Transverse colon (tissue), 4 donors: ENCODE results near the gene DMRT2. TPM values are rescaled to one million over a fixed set of nuclear protein-coding genes. Genes with fewer than 3 reads are reported as not detected.
A peak's percentile ranks its signal among the peaks of the same experiment; 100 is the strongest.

Experiments
- DNase-seq: peaks from one replicate; pipeline ENCODE4 v3.0.0-alpha.2; 2019
- H3K27ac ChIP-seq, 4 donors: fragments of 200-600 bp; sonication (generic); 2 replicates each; pipeline ENCODE4 v1.5.1; 2016 to 2018; ENCODE audit warnings: inconsistent platforms in 4 of 4
- H3K27me3 ChIP-seq: fragments of 200-600 bp; sonication (generic); 2 replicates; pipeline ENCODE4 v1.5.1; 2017; ENCODE audit warnings: inconsistent platforms
- H3K36me3 ChIP-seq, 4 donors: fragments of 200-600 bp; sonication (generic); 2 replicates each; pipeline ENCODE4 v1.5.1; 2017 to 2019; ENCODE audit warnings: inconsistent platforms in 4 of 4
- H3K4me1 ChIP-seq, 4 donors: fragments of 200-600 bp; sonication (generic); 2 replicates each; pipeline ENCODE4 v1.5.1; 2017 to 2020; ENCODE audit warnings: inconsistent platforms in 4 of 4
- H3K4me3 ChIP-seq, 4 donors: fragments of 200-600 bp; sonication (generic); 1 replicate in 1 of 4; 2 replicates in 3 of 4; pipeline versions ENCODE4 v1.5.1 to v1.6.1; 2017 to 2019; ENCODE audit warnings: inconsistent platforms in 4 of 4
- H3K9me3 ChIP-seq, 2 donors: fragments of 200-600 bp; sonication (generic); 2 replicates each; pipeline ENCODE4 v1.5.1; 2017 to 2019; ENCODE audit warnings: inconsistent platforms in 2 of 2
- EP300 ChIP-seq: sonication (generic); formaldehyde crosslinking; IDR thresholded peaks from one replicate; pipeline ENCODE4 v1.6.1; 2017; ENCODE audit warnings: antibody characterized with exemption, low read depth
- POLR2A ChIP-seq: fragments of 450-650 bp; IDR thresholded peaks from one replicate; pipeline ENCODE4 v1.6.1; 2016; ENCODE audit warnings: antibody characterized with exemption, mild to moderate bottlenecking, moderate library complexity
- POLR2AphosphoS5 ChIP-seq, 3 donors: sonication (generic); formaldehyde crosslinking; IDR thresholded peaks; one replicate each; pipeline ENCODE4 v1.6.1; 2016; ENCODE audit warnings: antibody characterized with exemption in 3 of 3
- WGBS, 2 donors: methylation state at CpG; one replicate each; pipeline ENCODE4 v1.1.5; 2018; ENCODE audit warnings: low coverage in 1 of 2; 5-methylcytosine and 5-hydroxymethylcytosine counted together
- in situ Hi-C, 4 donors: fragments of 200-750 bp; cut with MboI; loops; one replicate each; pipeline versions ENCODE4 v1.15.0 to v1.15.1; 2017; ENCODE audit warnings: low sequenced_read_pairs in 3 of 4, low pct_ligation_motif_present in 1 of 4, low pct_unique_long_range_greater_than_20kb in 1 of 4
- intact Hi-C: fragments of 100-400 bp; cut with DNase I; formaldehyde crosslinking; loops from one replicate; pipeline ENCODE4 v1.15.1; 2023; ENCODE audit warnings: low total_unique reads
- total RNA-seq, 4 donors: library from RNA; depleted of rRNA; stranded (reverse); fragments of >200 nt; gene quantifications; one replicate each; pipeline ENCODE4 v1.1.0, GENCODE V29; 2016
- TF ChIP-seq, protein P1 (sequence below), 5 experiments: fragments of 200-600 bp in 3 of 5; fragments of 450-650 bp in 2 of 5; sonication (generic) in 3 of 5; IDR thresholded peaks; 1 replicate in 2 of 5; 2 replicates in 3 of 5; pipeline ENCODE4 v1.5.1; 2016 to 2017; ENCODE audit warnings: antibody characterized with exemption in 5 of 5, inconsistent platforms in 3 of 5, mild to moderate bottlenecking in 2 of 5, moderate library complexity in 1 of 5

Gene DMRT2
- total RNA-seq, 4 donors from 2014 or later: 1.1 to 3.8 (median 2.4) TPM

DNA sequence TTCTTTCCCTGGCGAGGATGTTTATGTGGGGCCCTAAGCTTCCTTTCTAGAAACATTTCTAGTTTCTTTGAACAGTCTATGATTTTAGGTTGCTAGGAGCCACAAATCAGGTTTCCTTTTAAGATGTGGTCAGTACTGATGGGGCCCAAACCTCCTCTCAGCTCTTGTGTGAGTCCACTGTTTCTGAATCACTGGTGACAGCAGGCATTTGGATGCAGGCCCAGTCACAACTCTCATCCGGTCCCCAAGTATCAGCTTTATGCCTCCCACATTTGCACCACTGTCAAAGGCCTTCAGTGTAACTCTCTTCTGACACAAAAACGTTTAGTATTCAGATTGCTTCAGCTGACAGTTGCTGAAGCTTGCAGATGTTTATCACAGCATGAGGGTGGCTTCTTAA is 7.8 kb downstream of the DMRT2 start:
- no peaks in the 10 kb centered on the region for H3K9me3 ChIP-seq
- TF ChIP-seq POLR2A (no peak), POLR2AphosphoS5 (IDR thresholded peaks at IDR 0.05) (no peak), EP300 (no peak)
- TF ChIP-seq, protein P1, sequence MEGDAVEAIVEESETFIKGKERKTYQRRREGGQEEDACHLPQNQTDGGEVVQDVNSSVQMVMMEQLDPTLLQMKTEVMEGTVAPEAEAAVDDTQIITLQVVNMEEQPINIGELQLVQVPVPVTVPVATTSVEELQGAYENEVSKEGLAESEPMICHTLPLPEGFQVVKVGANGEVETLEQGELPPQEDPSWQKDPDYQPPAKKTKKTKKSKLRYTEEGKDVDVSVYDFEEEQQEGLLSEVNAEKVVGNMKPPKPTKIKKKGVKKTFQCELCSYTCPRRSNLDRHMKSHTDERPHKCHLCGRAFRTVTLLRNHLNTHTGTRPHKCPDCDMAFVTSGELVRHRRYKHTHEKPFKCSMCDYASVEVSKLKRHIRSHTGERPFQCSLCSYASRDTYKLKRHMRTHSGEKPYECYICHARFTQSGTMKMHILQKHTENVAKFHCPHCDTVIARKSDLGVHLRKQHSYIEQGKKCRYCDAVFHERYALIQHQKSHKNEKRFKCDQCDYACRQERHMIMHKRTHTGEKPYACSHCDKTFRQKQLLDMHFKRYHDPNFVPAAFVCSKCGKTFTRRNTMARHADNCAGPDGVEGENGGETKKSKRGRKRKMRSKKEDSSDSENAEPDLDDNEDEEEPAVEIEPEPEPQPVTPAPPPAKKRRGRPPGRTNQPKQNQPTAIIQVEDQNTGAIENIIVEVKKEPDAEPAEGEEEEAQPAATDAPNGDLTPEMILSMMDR (IDR thresholded peaks at IDR 0.05): no peak
- in situ Hi-C loops: no loop called here
- peaks cover 60% of the 10 kb centered on the region for H3K27me3 ChIP-seq
- no peak overlapping the region for H3K4me3 ChIP-seq
- intact Hi-C loops: no loop called here
- H3K4me1 ChIP-seq: peaks cover 0 to 1% (median under 1%) of the 10 kb centered on the region in 4 donors
- 28 to 69% methylated on average over 2 to 3 of the region's 3 CpGs for WGBS, 2 donors
- no peak overlapping the region for H3K27ac ChIP-seq
- no peak for DNase-seq
- no peaks in the 10 kb centered on the region for H3K36me3 ChIP-seq

DNA sequence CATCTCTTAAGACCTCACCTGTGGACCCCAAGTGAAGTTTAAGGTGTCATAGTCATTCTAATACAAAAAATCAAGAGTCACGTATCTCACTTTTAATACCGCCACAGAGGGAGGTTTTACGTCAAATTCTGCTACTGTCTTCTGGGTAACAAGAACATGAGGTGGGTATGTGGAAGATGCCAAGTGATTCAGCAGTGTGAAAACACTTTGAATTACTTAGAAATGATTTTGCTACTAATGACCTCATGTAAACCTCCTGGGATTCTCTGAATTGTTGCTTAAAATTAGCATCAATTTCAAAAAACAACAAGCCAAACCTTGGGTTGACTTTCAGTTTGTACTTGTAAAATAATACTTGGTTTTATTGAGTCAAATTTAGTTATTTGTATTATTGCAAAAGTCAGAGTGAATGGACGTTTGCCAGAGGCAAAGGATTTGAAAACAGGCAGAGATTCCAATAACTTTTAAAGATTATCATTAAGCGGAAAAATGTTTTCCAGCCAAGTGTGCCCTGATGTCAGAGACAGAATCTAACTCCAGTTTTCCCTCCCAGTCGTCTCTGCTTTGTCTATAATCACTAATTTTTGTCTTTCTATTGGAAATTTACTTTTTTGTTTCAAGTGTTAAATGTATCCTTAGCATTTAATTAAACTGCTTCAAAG is 8.8 kb downstream of the DMRT2 start:
- Histone ChIP-seq H3K27ac (no peak overlapping the region), H3K9me3 (no peaks in the 10 kb centered on the region), H3K4me1 (no peaks in the 10 kb centered on the region), H3K36me3 (no peaks in the 10 kb centered on the region), H3K27me3 (peaks cover 50% of the 10 kb centered on the region), H3K4me3 (no peak overlapping the region)
- in situ Hi-C loops (no loop called here), intact Hi-C loops (no loop called here)
- WGBS, 2 donors: 77 to 81% methylated on average over 6 of the region's 6 CpGs
- TF ChIP-seq EP300: no peak
- no peak for TF ChIP-seq POLR2A
- TF ChIP-seq POLR2AphosphoS5 (IDR thresholded peaks at IDR 0.05): no peak
- TF ChIP-seq, protein P1 (IDR thresholded peaks at IDR 0.05): no peak
- DNase-seq: no peak

DNA sequence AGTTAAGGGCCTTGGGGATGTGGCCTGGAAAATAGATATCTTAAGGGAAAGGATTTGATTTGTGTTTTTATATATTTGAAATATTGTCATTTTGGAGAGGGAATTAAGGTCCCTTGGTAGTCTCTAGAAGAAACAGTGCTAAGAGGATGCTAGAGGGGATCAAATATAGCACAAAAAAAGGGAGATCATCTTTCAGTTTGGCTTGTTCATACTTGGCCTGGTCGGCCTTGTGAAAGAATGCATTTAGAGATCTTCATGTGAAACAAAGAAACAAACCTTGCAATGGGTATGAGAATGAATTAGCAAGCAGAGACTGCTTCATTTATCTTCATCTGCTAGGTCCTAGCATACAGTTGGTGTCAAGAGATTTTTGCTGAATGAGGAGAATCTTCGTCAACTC is 15.0 kb downstream of the DMRT2 start:
- in situ Hi-C loops: no loop called here

DNA sequence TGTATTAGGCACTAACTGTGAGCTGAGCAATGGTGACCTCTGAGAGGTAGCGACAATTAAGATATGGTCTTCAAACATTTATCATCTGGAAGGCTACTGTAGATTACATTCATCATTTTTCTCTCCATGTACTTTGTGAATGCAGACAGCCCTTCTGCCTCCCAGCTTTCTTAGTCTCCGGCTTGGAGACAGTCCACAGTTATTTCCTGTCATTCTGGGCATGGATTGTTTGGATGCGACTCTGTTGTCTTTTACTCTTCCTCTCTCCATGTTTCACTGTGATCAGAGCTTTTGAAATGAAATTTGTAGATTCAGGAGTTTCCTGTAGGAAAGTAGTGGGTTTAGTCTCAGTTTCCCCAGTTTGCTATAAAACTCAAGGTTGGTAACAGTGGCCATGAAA is 20.5 kb downstream of the DMRT2 start:
- Histone ChIP-seq H3K27me3 (no peaks in the 10 kb centered on the region), H3K36me3 (no peaks in the 10 kb centered on the region), H3K4me1 (peaks cover 0 to 11% (median 3%) of the 10 kb centered on the region in 4 donors), H3K9me3 (peaks cover 0 to 3% of the 10 kb centered on the region in 2 donors), H3K4me3 (no peak overlapping the region), H3K27ac (peak overlapping the region in 2 of 4 donors; percentile 75 to 76)
- no peak for DNase-seq
- 66 to 73% methylated on average over 3 of the region's 3 CpGs for WGBS, 2 donors
- TF ChIP-seq, protein P1 (IDR thresholded peaks at IDR 0.05): no peak
- TF ChIP-seq POLR2A: no peak
- no peak for TF ChIP-seq POLR2AphosphoS5 (IDR thresholded peaks at IDR 0.05)
- TF ChIP-seq EP300: no peak
- intact Hi-C loops: no loop called here
- in situ Hi-C loops: no loop called here

More for the DNA sequence above, 15.0 kb downstream of the DMRT2 start:
- intact Hi-C loops: no loop called here
- no peaks in the 10 kb centered on the region for H3K27me3 ChIP-seq
- H3K27ac ChIP-seq: no peak overlapping the region
- no peaks in the 10 kb centered on the region for H3K36me3 ChIP-seq
- no peak overlapping the region for H3K4me3 ChIP-seq
- TF ChIP-seq POLR2AphosphoS5 (IDR thresholded peaks at IDR 0.05) (no peak), EP300 (no peak), POLR2A (no peak)
- TF ChIP-seq, protein P1 (IDR thresholded peaks at IDR 0.05): no peak
- WGBS, 2 donors: 81 to 88% methylated on average over 2 of the region's 2 CpGs
- DNase-seq: no peak
- no peaks in the 10 kb centered on the region for H3K4me1 ChIP-seq
- peaks cover 0 to 3% of the 10 kb centered on the region in 2 donors for H3K9me3 ChIP-seq
